ENCODE data around the gene SCD5.

The SCD5 gene

GRCh38 chr4:82792912-82793649, 5.5 kb downstream of the SCD5 start:
- DNase-seq = no peak

- DNase-seq = no peak
Observed at GRCh38 chr4:82791179-82791578, 7.4 kb downstream of the SCD5 start.

GRCh38 chr4:82790060-82790660, 8.4 kb downstream of the SCD5 start:
- no peak for DNase-seq

GRCh38 chr4:82789025-82789776, 9.4 kb downstream of the SCD5 start:
- DNase-seq = no peak

- DNase-seq = no peak
Observed at GRCh38 chr4:82787342-82787741, 11.3 kb downstream of the SCD5 start.

- DNase-seq = no peak
Observed at GRCh38 chr4:82786828-82787227, 11.8 kb downstream of the SCD5 start.

- no peak for DNase-seq
Observed at GRCh38 chr4:82785611-82786400, 12.8 kb downstream of the SCD5 start.

GRCh38 chr4:82784681-82785610, 13.7 kb downstream of the SCD5 start:
- no peak for DNase-seq

GRCh38 chr4:82782626-82783345, 15.8 kb downstream of the SCD5 start:
- no peak for DNase-seq

- DNase-seq = no peak
Observed at GRCh38 chr4:82780752-82781231, 17.8 kb downstream of the SCD5 start.

GRCh38 chr4:82780170-82780751, 18.3 kb downstream of the SCD5 start:
- DNase-seq = no peak

GRCh38 chr4:82779032-82779431, 19.6 kb downstream of the SCD5 start:
- no peak for DNase-seq

- DNase-seq = no peak
Observed at GRCh38 chr4:82777857-82778525, 20.6 kb downstream of the SCD5 start.

- no peak for DNase-seq
Observed at GRCh38 chr4:82776925-82777542, 21.6 kb downstream of the SCD5 start.

GRCh38 chr4:82775243-82775642, 23.4 kb downstream of the SCD5 start:
- DNase-seq = no peak

GRCh38 chr4:82774711-82775171, 23.9 kb downstream of the SCD5 start:
- DNase-seq = no peak

GRCh38 chr4:82773057-82773456, 25.5 kb downstream of the SCD5 start:
- no peak for DNase-seq

GRCh38 chr4:82770607-82771006, 28.0 kb downstream of the SCD5 start:
- no peak for DNase-seq

- DNase-seq = no peak
Observed at GRCh38 chr4:82765134-82765533, 33.5 kb downstream of the SCD5 start.

- no peak for DNase-seq
Observed at GRCh38 chr4:82761229-82761628, 37.4 kb downstream of the SCD5 start.

Measured in effector CD8-positive, alpha-beta T cell (primary cell).